ENCODE measurements around the gene OPN4. TPM values are rescaled to one million over a fixed set of nuclear protein-coding genes. Genes with fewer than 3 reads are reported as not detected.

OPN4 gene
- total RNA-seq, 2 experiments from 2014 or later, result not detected

DNA sequence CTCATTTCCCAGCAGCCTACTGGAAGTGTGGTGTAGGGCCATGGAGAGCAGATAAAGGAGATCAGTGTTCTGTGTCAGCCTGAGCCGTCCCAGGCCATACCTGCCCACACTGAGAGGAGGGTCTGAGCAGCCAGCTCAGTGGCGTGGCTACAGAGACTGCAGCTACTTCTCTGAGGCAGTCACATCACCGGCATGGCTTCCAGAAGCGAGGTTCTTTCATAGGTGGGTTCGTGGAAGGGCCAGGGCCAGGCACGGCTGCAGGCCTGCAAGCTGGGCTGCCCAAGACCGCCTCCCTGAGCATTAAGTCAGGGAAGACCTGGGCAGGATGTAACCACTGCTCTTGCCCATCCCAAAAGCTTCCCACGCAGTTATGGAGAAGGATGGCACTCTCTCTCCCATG, 48.8 kb downstream of the OPN4 start:
- H3K79me2 ChIP-seq (ENCODE audit: insufficient read depth, low read depth, low read length), result no peaks in the 10 kb centered on the region
- H3K4me2 ChIP-seq (ENCODE audit: low read length), result no peak overlapping the region
- ChIA-PET POLR2A (interaction anchor here (0.8 kb wide), 1 partner anchor 13 kb away, joined by 3 read pairs; no protein-coding TSS in a partner anchor), CTCF (ENCODE audit: unreplicated experiment) (interaction anchor here (0.6 kb wide), 1 partner anchor 19 kb away, joined by 3 read pairs; no protein-coding TSS in a partner anchor)
- no peaks in the 10 kb centered on the region for H3K9me2 ChIP-seq (ENCODE audit: insufficient read depth, low read length)
- TF ChIP-seq CTCF (conservative IDR thresholded peaks at IDR 0.05; ENCODE audit: low read length) (no peak), EZH2phosphoT487 (IDR thresholded peaks at IDR 0.05; ENCODE audit: borderline replicate concordance, low read depth, low read length) (no peak)
- no peaks in the 10 kb centered on the region for H3K4me1 ChIP-seq (ENCODE audit: insufficient read depth, low read length, poor library complexity, severe bottlenecking)
- no peaks in the 10 kb centered on the region for H3K9me3 ChIP-seq (ENCODE audit: low read length)
- no peak overlapping the region for H3K27ac ChIP-seq (ENCODE audit: low read depth, low read length, poor library complexity, severe bottlenecking)
- BruUV-seq (replicated peaks), result no TSS peak
- DNase-seq (ENCODE audit: low spot score), result no peak
- no peak overlapping the region for H2AFZ ChIP-seq (ENCODE audit: low read length)
- intact Hi-C loops (cut with micrococcal nuclease; ENCODE audit: unreplicated experiment), result no loop called here
- H3K4me3 ChIP-seq (ENCODE audit: low read depth, low read length, poor library complexity, severe bottlenecking), result no peak overlapping the region
- no peaks in the 10 kb centered on the region for H3K36me3 ChIP-seq (ENCODE audit: insufficient read depth, low read length)
- no peaks in the 10 kb centered on the region for H4K20me1 ChIP-seq (ENCODE audit: insufficient read depth, low read length)

GRCh38 chr10:86705139-86705538, 50.8 kb downstream of the OPN4 start:
- H3K9me2 ChIP-seq (ENCODE audit: insufficient read depth, low read length), result no peaks in the 10 kb centered on the region
- no peak overlapping the region for H2AFZ ChIP-seq (ENCODE audit: low read length)
- POLR2A ChIA-PET, result no interaction called here
- H3K36me3 ChIP-seq (ENCODE audit: insufficient read depth, low read length), result no peaks in the 10 kb centered on the region
- no peak overlapping the region for H3K4me3 ChIP-seq (ENCODE audit: low read depth, low read length, poor library complexity, severe bottlenecking)
- intact Hi-C loops (cut with micrococcal nuclease; ENCODE audit: unreplicated experiment), result no loop called here
- TF ChIP-seq CTCF (conservative IDR thresholded peaks at IDR 0.05; ENCODE audit: low read length) (no peak), EZH2phosphoT487 (IDR thresholded peaks at IDR 0.05; ENCODE audit: borderline replicate concordance, low read depth, low read length) (no peak)
- BruUV-seq (replicated peaks), result no TSS peak
- no peaks in the 10 kb centered on the region for H3K79me2 ChIP-seq (ENCODE audit: insufficient read depth, low read depth, low read length)
- no peak overlapping the region for H3K4me2 ChIP-seq (ENCODE audit: low read length)
- H3K27ac ChIP-seq (ENCODE audit: low read depth, low read length, poor library complexity, severe bottlenecking), result no peak overlapping the region
- no peaks in the 10 kb centered on the region for H3K9me3 ChIP-seq (ENCODE audit: low read length)
- H3K4me1 ChIP-seq (ENCODE audit: insufficient read depth, low read length, poor library complexity, severe bottlenecking), result no peaks in the 10 kb centered on the region
- CTCF ChIA-PET (ENCODE audit: unreplicated experiment), result no interaction called here
- DNase-seq (ENCODE audit: low spot score), result no peak
- H4K20me1 ChIP-seq (ENCODE audit: insufficient read depth, low read length), result no peaks in the 10 kb centered on the region

DNA sequence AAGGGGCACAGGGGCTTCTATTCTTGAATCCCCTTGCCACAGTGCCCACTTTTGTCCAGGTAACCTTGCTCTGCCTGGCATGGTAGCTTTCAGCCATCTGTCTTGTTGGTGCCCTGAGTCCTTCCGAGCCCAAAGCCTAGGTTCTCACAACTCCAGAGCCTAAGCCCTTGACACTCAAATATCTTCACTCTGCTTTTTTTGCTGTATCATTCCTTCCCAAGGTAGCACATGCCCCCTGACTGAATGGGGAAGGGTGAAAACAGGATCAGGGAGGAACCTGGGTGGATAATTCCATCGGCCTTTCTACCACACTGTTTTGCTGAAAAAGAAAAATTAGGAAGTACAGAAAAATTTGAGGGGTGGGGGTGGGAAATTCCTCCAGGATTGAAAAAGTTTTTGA, 51.6 kb downstream of the OPN4 start:
- intact Hi-C loops (cut with micrococcal nuclease; ENCODE audit: unreplicated experiment), result no loop called here
- Histone ChIP-seq H3K4me3 (ENCODE audit: low read depth, low read length, poor library complexity, severe bottlenecking) (no peak overlapping the region), H3K9me3 (ENCODE audit: low read length) (no peaks in the 10 kb centered on the region), H4K20me1 (ENCODE audit: insufficient read depth, low read length) (no peaks in the 10 kb centered on the region), H3K9me2 (ENCODE audit: insufficient read depth, low read length) (no peaks in the 10 kb centered on the region), H3K27ac (ENCODE audit: low read depth, low read length, poor library complexity, severe bottlenecking) (no peak overlapping the region), H3K4me1 (ENCODE audit: insufficient read depth, low read length, poor library complexity, severe bottlenecking) (peaks cover 4% of the 10 kb centered on the region), H3K36me3 (ENCODE audit: insufficient read depth, low read length) (no peaks in the 10 kb centered on the region), H3K4me2 (ENCODE audit: low read length) (no peak overlapping the region), H3K79me2 (ENCODE audit: insufficient read depth, low read depth, low read length) (no peaks in the 10 kb centered on the region), H2AFZ (ENCODE audit: low read length) (no peak overlapping the region)
- TF ChIP-seq CTCF (conservative IDR thresholded peaks at IDR 0.05; ENCODE audit: low read length), result no peak
- BruUV-seq (replicated peaks), result no TSS peak
- DNase-seq (ENCODE audit: low spot score), result no peak
- POLR2A ChIA-PET, result no interaction called here
- CTCF ChIA-PET (ENCODE audit: unreplicated experiment), result no interaction called here

Measured in OCI-LY7 (cell line).